B cell (primary cell): Measurements from ENCODE around the gene FGF21.

Experiments
- CTCF ChIP-seq: fragments of 200-600 bp; IDR thresholded peaks from one replicate; pipeline ENCODE4 v1.8.0; 2022; ENCODE audit warnings: antibody characterized with exemption, mild to moderate bottlenecking
- EZH2 ChIP-seq: IDR thresholded peaks from 2 replicates; pipeline ENCODE4 v1.6.1; 2012; ENCODE audit warnings: borderline replicate concordance, low read depth, mild to moderate bottlenecking, moderate library complexity, low read length; ENCODE audit not compliant: insufficient read depth, poor library complexity, severe bottlenecking

- no peak for TF ChIP-seq CTCF
- no peak for TF ChIP-seq EZH2
Observed at GRCh38 chr19:48780631-48781391, 25.5 kb downstream of the FGF21 start.
